Gastrocnemius medialis (tissue), 4 donors: ENCODE results near the gene CBARP. TPM values are rescaled to one million over a fixed set of nuclear protein-coding genes. Genes with fewer than 3 reads are reported as not detected.
"Not testable (repeated sequence)": the region's sequence is repeated elsewhere in the genome, so short reads cannot be mapped to it uniquely, and the experiment has no call there.

Experiments used
- ATAC-seq, 2 donors: fragments of 150-250 bp; one replicate each; pipeline ENCODE4 v1.9.1; 2016
- DNase-seq, 2 donors: peaks; one replicate each; pipeline ENCODE4 v3.0.0-alpha.2; 2019
- H3K27ac ChIP-seq, 4 donors: fragments of 200-600 bp; sonication (generic); 1 replicate in 1 of 4; 2 replicates in 3 of 4; pipeline ENCODE4 v1.5.1; 2016 to 2018; ENCODE audit warnings: mild to moderate bottlenecking in 2 of 4, moderate library complexity in 1 of 4
- H3K27me3 ChIP-seq, 3 donors: fragments of 200-600 bp; sonication (generic) in 2 of 3; 1 replicate in 1 of 3; 2 replicates in 2 of 3; pipeline versions ENCODE4 v1.5.1 to v1.6.0; 2016 to 2019; ENCODE audit warnings: mild to moderate bottlenecking in 1 of 3, moderate library complexity in 1 of 3
- H3K36me3 ChIP-seq, 2 donors: fragments of 200-600 bp; sonication (generic) in 1 of 2; one replicate each; pipeline ENCODE4 v1.5.1; 2017 to 2018
- H3K4me1 ChIP-seq, 2 donors: fragments of 200-600 bp; sonication (generic) in 1 of 2; one replicate each; pipeline ENCODE4 v1.5.1; 2016 to 2017; ENCODE audit warnings: mild to moderate bottlenecking in 2 of 2
- H3K4me3 ChIP-seq, 4 donors: fragments of 200-600 bp; sonication (generic) in 3 of 4; 1 replicate in 1 of 4; 2 replicates in 3 of 4; pipeline ENCODE4 v1.5.1; 2016 to 2019; ENCODE audit warnings: mild to moderate bottlenecking in 2 of 4
- H3K9me3 ChIP-seq, 3 donors: fragments of 200-600 bp; sonication (generic) in 2 of 3; 1 replicate in 1 of 3; 2 replicates in 2 of 3; pipeline ENCODE4 v1.5.1; 2016 to 2019
- CTCF ChIP-seq, 5 experiments: fragments of 450-650 bp in 3 of 5; fragments of 200-600 bp in 2 of 5; sonication (generic) in 2 of 5; IDR thresholded peaks in 4 of 5; conservative IDR thresholded peaks in 1 of 5; 1 replicate in 4 of 5; 2 replicates in 1 of 5; pipeline ENCODE4 v1.5.1; 2016 to 2019; ENCODE audit warnings: antibody characterized with exemption in 5 of 5, mild to moderate bottlenecking in 3 of 5, moderate library complexity in 3 of 5
- POLR2A ChIP-seq, 2 donors: fragments of 450-650 bp; IDR thresholded peaks; one replicate each; pipeline ENCODE4 v1.6.1; 2017; ENCODE audit warnings: antibody characterized with exemption in 2 of 2, mild to moderate bottlenecking in 2 of 2, moderate library complexity in 2 of 2
- in situ Hi-C, 4 donors: fragments of 200-750 bp; cut with MboI; loops; one replicate each; pipeline versions ENCODE4 v1.15.0 to v1.8.0; 2017; ENCODE audit warnings: low sequenced_read_pairs in 4 of 4
- intact Hi-C: fragments of 100-400 bp; cut with DNase I; formaldehyde crosslinking; loops from one replicate; pipeline ENCODE4 v1.15.1; 2023; ENCODE audit warnings: low total_unique reads
- total RNA-seq, 4 donors: library from RNA; depleted of rRNA; stranded (reverse); fragments of >200 nt; gene quantifications; one replicate each; pipeline versions ENCODE4 v1.1.0 to v1.2.3, GENCODE V29; 2016

Gene CBARP
- total RNA-seq, 4 donors from 2014 or later, result 0.10 to 1.3 (median 0.53) TPM

- Histone ChIP-seq H3K27me3 (no peaks in the 10 kb centered on the region), H3K27ac (peak overlapping the region; percentile 93 to 100 (median 97)), H3K4me3 (peak overlapping the region; percentile 57 to 89 (median 78)), H3K4me1 (peaks cover 50 to 67% of the 10 kb centered on the region in 2 donors), H3K9me3 (no peaks in the 10 kb centered on the region), H3K36me3 (peaks cover 0 to 13% of the 10 kb centered on the region in 2 donors)
- intact Hi-C loops, result loop anchor here (1.0 to 10.0 kb wide), 3 partner anchors 12 to 916 kb away; partner anchors contain the start of gene DOT1L
- peak; percentile 65 to 82 for DNase-seq
- ATAC-seq, result peak; percentile 9 to 17
- in situ Hi-C loops, result no loop called here
- TF ChIP-seq POLR2A (IDR thresholded peaks at IDR 0.05) (no peak), CTCF (IDR thresholded peaks at IDR 0.05 in 4 of 5, conservative IDR thresholded peaks at IDR 0.05 in 1 of 5) (peak; percentile 59 to 98 (median 98))
These were observed 11.0 kb upstream of the CBARP start for GRCh38 chr19:1248786-1249297.

GRCh38 chr19:1248139-1248785, 10.5 kb upstream of the CBARP start, which contains the start of gene MIDN:
TSS of gene MIDN (plus strand) at chr19:1248583. CDS start at chr19:1250297, 1,714 bp downstream.
- Histone ChIP-seq H3K9me3 (no peaks in the 10 kb centered on the region), H3K4me1 (peaks cover 50 to 68% of the 10 kb centered on the region in 2 donors), H3K27ac (peak within 1 kb of the TSS; percentile 93 to 100 (median 97)), H3K4me3 (peak within 1 kb of the TSS; percentile 57 to 89 (median 78)), H3K36me3 (peaks cover 0 to 7% of the 10 kb centered on the region in 2 donors), H3K27me3 (no peaks in the 10 kb centered on the region)
- in situ Hi-C loops, result no loop called here
- peak; percentile 92 to 94 for TF ChIP-seq POLR2A (IDR thresholded peaks at IDR 0.05)
- peak; percentile 26 to 61 (median 53) for TF ChIP-seq CTCF (IDR thresholded peaks at IDR 0.05 in 4 of 5, conservative IDR thresholded peaks at IDR 0.05 in 1 of 5)
- intact Hi-C loops, result loop anchor here (5.0 to 10.0 kb wide), 2 partner anchors 814 to 917 kb away; partner anchors contain the start of gene DOT1L
- peak; percentile 90 to 96 for DNase-seq
- peak; percentile 12 to 24 for ATAC-seq

GRCh38 chr19:1247748-1248138, 9.9 kb upstream of the CBARP start:
- no peak for ATAC-seq
- Histone ChIP-seq H3K27me3 (no peaks in the 10 kb centered on the region), H3K36me3 (peaks cover 0 to 7% of the 10 kb centered on the region in 2 donors), H3K9me3 (no peaks in the 10 kb centered on the region), H3K27ac (peak overlapping the region; percentile 93 to 100 (median 97)), H3K4me1 (peaks cover 55 to 68% of the 10 kb centered on the region in 2 donors), H3K4me3 (peak overlapping the region; percentile 57 to 89 (median 78))
- TF ChIP-seq CTCF (IDR thresholded peaks at IDR 0.05 in 4 of 5, conservative IDR thresholded peaks at IDR 0.05 in 1 of 5) (no peak), POLR2A (IDR thresholded peaks at IDR 0.05) (peak; percentile 25 to 41)
- no peak for DNase-seq
- in situ Hi-C loops, result no loop called here
- intact Hi-C loops, result loop anchor here (5.0 to 10.0 kb wide), 2 partner anchors 815 to 917 kb away; partner anchors contain the start of gene DOT1L

GRCh38 chr19:1246265-1247087, 8.7 kb upstream of the CBARP start:
- Histone ChIP-seq H3K27ac (peak overlapping the region; percentile 93 to 100 (median 97)), H3K4me1 (peaks cover 53 to 63% of the 10 kb centered on the region in 2 donors), H3K4me3 (peak overlapping the region in 2 of 4 donors; percentile 21 to 75)
- H3K36me3 ChIP-seq, in situ Hi-C loops, H3K27me3 ChIP-seq, H3K9me3 ChIP-seq, ATAC-seq: not testable (repeated sequence)
- intact Hi-C loops, result loop anchor here (5.0 to 10.0 kb wide), 2 partner anchors 816 to 918 kb away; partner anchors contain the start of gene DOT1L
- DNase-seq, result peak in 1 of 2 donors; percentile 76
